ENCODE data around the gene AFAP1.
A peak's percentile ranks its signal among the peaks of the same experiment; 100 is the strongest.

The AFAP1 gene

GRCh38 chr4:7885216-7886006, 54.2 kb downstream of the AFAP1 start:
- no peaks in the 10 kb centered on the region for H3K27me3 Mint-ChIP-seq
- H3K9me3 Mint-ChIP-seq (ENCODE audit: low read depth): peaks cover 4% of the 10 kb centered on the region
- H3K36me3 Mint-ChIP-seq: peaks cover 7% of the 10 kb centered on the region
- peaks cover 35% of the 10 kb centered on the region for H3K4me1 Mint-ChIP-seq (ENCODE audit: low read depth)
- no peak overlapping the region for H3K27ac Mint-ChIP-seq
- H3K4me3 Mint-ChIP-seq: no peak overlapping the region

GRCh38 chr4:7880683-7881082, 59.0 kb downstream of the AFAP1 start:
- Mint-ChIP-seq H3K4me3 (no peak overlapping the region), H3K27ac (no peak overlapping the region), H3K4me1 (ENCODE audit: low read depth) (peaks cover 50% of the 10 kb centered on the region), H3K9me3 (ENCODE audit: low read depth) (no peaks in the 10 kb centered on the region), H3K36me3 (peaks cover 3% of the 10 kb centered on the region), H3K27me3 (no peaks in the 10 kb centered on the region)

- Mint-ChIP-seq H3K4me1 (ENCODE audit: low read depth) (peaks cover 51% of the 10 kb centered on the region), H3K9me3 (ENCODE audit: low read depth) (no peaks in the 10 kb centered on the region), H3K27ac (no peak overlapping the region), H3K4me3 (no peak overlapping the region), H3K27me3 (no peaks in the 10 kb centered on the region), H3K36me3 (peaks cover 3% of the 10 kb centered on the region)
Observed at GRCh38 chr4:7879127-7879526, 60.5 kb downstream of the AFAP1 start.

- Mint-ChIP-seq H3K27me3 (no peaks in the 10 kb centered on the region), H3K27ac (no peak overlapping the region), H3K4me1 (ENCODE audit: low read depth) (peaks cover 50% of the 10 kb centered on the region), H3K9me3 (ENCODE audit: low read depth) (no peaks in the 10 kb centered on the region), H3K36me3 (peaks cover 3% of the 10 kb centered on the region), H3K4me3 (no peak overlapping the region)
Observed at GRCh38 chr4:7878323-7878722, 61.3 kb downstream of the AFAP1 start.

GRCh38 chr4:7877176-7877575, 62.5 kb downstream of the AFAP1 start:
- H3K4me3 Mint-ChIP-seq: peak overlapping the region; percentile 60
- H3K27me3 Mint-ChIP-seq: no peaks in the 10 kb centered on the region
- no peaks in the 10 kb centered on the region for H3K9me3 Mint-ChIP-seq (ENCODE audit: low read depth)
- H3K4me1 Mint-ChIP-seq (ENCODE audit: low read depth): peaks cover 48% of the 10 kb centered on the region
- H3K36me3 Mint-ChIP-seq: peaks cover 3% of the 10 kb centered on the region
- H3K27ac Mint-ChIP-seq: peak overlapping the region; percentile 56

GRCh38 chr4:7876201-7876875, 63.3 kb downstream of the AFAP1 start:
- no peaks in the 10 kb centered on the region for H3K27me3 Mint-ChIP-seq
- H3K36me3 Mint-ChIP-seq: no peaks in the 10 kb centered on the region
- peaks cover 46% of the 10 kb centered on the region for H3K4me1 Mint-ChIP-seq (ENCODE audit: low read depth)
- H3K27ac Mint-ChIP-seq: peak overlapping the region; percentile 56
- peak overlapping the region; percentile 60 for H3K4me3 Mint-ChIP-seq
- H3K9me3 Mint-ChIP-seq (ENCODE audit: low read depth): no peaks in the 10 kb centered on the region

- Mint-ChIP-seq H3K4me1 (ENCODE audit: low read depth) (peaks cover 38% of the 10 kb centered on the region), H3K27ac (no peak overlapping the region), H3K9me3 (ENCODE audit: low read depth) (no peaks in the 10 kb centered on the region), H3K36me3 (no peaks in the 10 kb centered on the region), H3K27me3 (no peaks in the 10 kb centered on the region), H3K4me3 (no peak overlapping the region)
Observed at GRCh38 chr4:7874838-7875237, 64.8 kb downstream of the AFAP1 start.

GRCh38 chr4:7873881-7874280, 65.8 kb downstream of the AFAP1 start:
- no peaks in the 10 kb centered on the region for H3K27me3 Mint-ChIP-seq
- no peak overlapping the region for H3K4me3 Mint-ChIP-seq
- H3K36me3 Mint-ChIP-seq: no peaks in the 10 kb centered on the region
- peaks cover 38% of the 10 kb centered on the region for H3K4me1 Mint-ChIP-seq (ENCODE audit: low read depth)
- H3K9me3 Mint-ChIP-seq (ENCODE audit: low read depth): no peaks in the 10 kb centered on the region
- no peak overlapping the region for H3K27ac Mint-ChIP-seq

- Mint-ChIP-seq H3K27me3 (no peaks in the 10 kb centered on the region), H3K36me3 (no peaks in the 10 kb centered on the region), H3K4me3 (no peak overlapping the region), H3K9me3 (ENCODE audit: low read depth) (no peaks in the 10 kb centered on the region), H3K4me1 (ENCODE audit: low read depth) (peaks cover 47% of the 10 kb centered on the region), H3K27ac (no peak overlapping the region)
Observed at GRCh38 chr4:7872264-7872771, 67.3 kb downstream of the AFAP1 start.

GRCh38 chr4:7871356-7871755, 68.3 kb downstream of the AFAP1 start:
- no peaks in the 10 kb centered on the region for H3K9me3 Mint-ChIP-seq (ENCODE audit: low read depth)
- peaks cover 37% of the 10 kb centered on the region for H3K4me1 Mint-ChIP-seq (ENCODE audit: low read depth)
- H3K36me3 Mint-ChIP-seq: no peaks in the 10 kb centered on the region
- no peaks in the 10 kb centered on the region for H3K27me3 Mint-ChIP-seq
- no peak overlapping the region for H3K4me3 Mint-ChIP-seq
- H3K27ac Mint-ChIP-seq: no peak overlapping the region

GRCh38 chr4:7868892-7869471, 70.7 kb downstream of the AFAP1 start:
- no peaks in the 10 kb centered on the region for H3K27me3 Mint-ChIP-seq
- H3K4me1 Mint-ChIP-seq (ENCODE audit: low read depth): peaks cover 33% of the 10 kb centered on the region
- peaks cover 4% of the 10 kb centered on the region for H3K9me3 Mint-ChIP-seq (ENCODE audit: low read depth)
- H3K27ac Mint-ChIP-seq: peak overlapping the region; percentile 79
- peaks cover 5% of the 10 kb centered on the region for H3K36me3 Mint-ChIP-seq
- no peak overlapping the region for H3K4me3 Mint-ChIP-seq

GRCh38 chr4:7868436-7868775, 71.3 kb downstream of the AFAP1 start:
- H3K4me1 Mint-ChIP-seq (ENCODE audit: low read depth): peaks cover 28% of the 10 kb centered on the region
- H3K9me3 Mint-ChIP-seq (ENCODE audit: low read depth): peaks cover 5% of the 10 kb centered on the region
- H3K4me3 Mint-ChIP-seq: no peak overlapping the region
- H3K27ac Mint-ChIP-seq: peak overlapping the region; percentile 79
- H3K27me3 Mint-ChIP-seq: no peaks in the 10 kb centered on the region
- H3K36me3 Mint-ChIP-seq: peaks cover 6% of the 10 kb centered on the region

GRCh38 chr4:7867701-7868435, 71.8 kb downstream of the AFAP1 start:
- Mint-ChIP-seq H3K27me3 (no peaks in the 10 kb centered on the region), H3K4me3 (no peak overlapping the region), H3K36me3 (peaks cover 6% of the 10 kb centered on the region), H3K4me1 (ENCODE audit: low read depth) (peaks cover 28% of the 10 kb centered on the region), H3K9me3 (ENCODE audit: low read depth) (peaks cover 5% of the 10 kb centered on the region), H3K27ac (peak overlapping the region; percentile 79)

GRCh38 chr4:7867191-7867590, 72.5 kb downstream of the AFAP1 start:
- H3K27ac Mint-ChIP-seq: peak overlapping the region; percentile 9
- H3K4me3 Mint-ChIP-seq: no peak overlapping the region
- H3K4me1 Mint-ChIP-seq (ENCODE audit: low read depth): peaks cover 26% of the 10 kb centered on the region
- H3K27me3 Mint-ChIP-seq: no peaks in the 10 kb centered on the region
- H3K36me3 Mint-ChIP-seq: peaks cover 6% of the 10 kb centered on the region
- peaks cover 5% of the 10 kb centered on the region for H3K9me3 Mint-ChIP-seq (ENCODE audit: low read depth)

GRCh38 chr4:7865533-7865932, 74.1 kb downstream of the AFAP1 start:
- Mint-ChIP-seq H3K36me3 (peaks cover 6% of the 10 kb centered on the region), H3K4me3 (no peak overlapping the region), H3K9me3 (ENCODE audit: low read depth) (peaks cover 5% of the 10 kb centered on the region), H3K4me1 (ENCODE audit: low read depth) (peaks cover 24% of the 10 kb centered on the region), H3K27me3 (no peaks in the 10 kb centered on the region), H3K27ac (no peak overlapping the region)

Measured in activated naive CD8-positive, alpha-beta T cell (primary cell).